ENCODE results near the gene IL24.

DNA sequence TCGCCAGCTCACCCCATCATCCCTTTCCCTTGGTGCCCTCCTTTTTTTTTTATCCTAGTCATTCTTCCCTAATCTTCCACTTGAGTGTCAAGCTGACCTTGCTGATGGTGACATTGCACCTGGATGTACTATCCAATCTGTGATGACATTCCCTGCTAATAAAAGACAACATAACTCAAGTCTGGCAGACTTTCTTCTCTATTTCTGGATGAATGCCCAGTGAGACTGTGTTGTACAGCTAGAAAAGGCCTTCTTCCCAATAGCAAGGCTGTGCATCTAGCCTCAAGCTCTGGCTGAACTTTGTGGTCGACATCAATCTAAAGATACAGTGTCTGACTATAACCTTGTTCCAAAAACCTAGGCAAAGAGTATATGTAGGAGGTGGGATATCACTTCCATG, 6.4 kb downstream of the IL24 start:
- TF ChIP-seq, protein P1, sequence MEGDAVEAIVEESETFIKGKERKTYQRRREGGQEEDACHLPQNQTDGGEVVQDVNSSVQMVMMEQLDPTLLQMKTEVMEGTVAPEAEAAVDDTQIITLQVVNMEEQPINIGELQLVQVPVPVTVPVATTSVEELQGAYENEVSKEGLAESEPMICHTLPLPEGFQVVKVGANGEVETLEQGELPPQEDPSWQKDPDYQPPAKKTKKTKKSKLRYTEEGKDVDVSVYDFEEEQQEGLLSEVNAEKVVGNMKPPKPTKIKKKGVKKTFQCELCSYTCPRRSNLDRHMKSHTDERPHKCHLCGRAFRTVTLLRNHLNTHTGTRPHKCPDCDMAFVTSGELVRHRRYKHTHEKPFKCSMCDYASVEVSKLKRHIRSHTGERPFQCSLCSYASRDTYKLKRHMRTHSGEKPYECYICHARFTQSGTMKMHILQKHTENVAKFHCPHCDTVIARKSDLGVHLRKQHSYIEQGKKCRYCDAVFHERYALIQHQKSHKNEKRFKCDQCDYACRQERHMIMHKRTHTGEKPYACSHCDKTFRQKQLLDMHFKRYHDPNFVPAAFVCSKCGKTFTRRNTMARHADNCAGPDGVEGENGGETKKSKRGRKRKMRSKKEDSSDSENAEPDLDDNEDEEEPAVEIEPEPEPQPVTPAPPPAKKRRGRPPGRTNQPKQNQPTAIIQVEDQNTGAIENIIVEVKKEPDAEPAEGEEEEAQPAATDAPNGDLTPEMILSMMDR (IDR thresholded peaks at IDR 0.05), result no peak
- TF ChIP-seq POLR2A (IDR thresholded peaks at IDR 0.05) (no peak), EP300 (IDR thresholded peaks at IDR 0.05) (no peak)

Data from upper lobe of left lung (tissue), 4 donors.